Measurements from ENCODE around the gene PICK1.

- no peak for TF ChIP-seq ZFX (IDR thresholded peaks at IDR 0.05)
- no peak for TF ChIP-seq CTCF (conservative IDR thresholded peaks at IDR 0.05)
Measured at GRCh38 chr22:38075105-38075825, 18.1 kb downstream of the PICK1 start.
